ENCODE measurements around the gene FOXL3.

FOXL3 gene

DNA sequence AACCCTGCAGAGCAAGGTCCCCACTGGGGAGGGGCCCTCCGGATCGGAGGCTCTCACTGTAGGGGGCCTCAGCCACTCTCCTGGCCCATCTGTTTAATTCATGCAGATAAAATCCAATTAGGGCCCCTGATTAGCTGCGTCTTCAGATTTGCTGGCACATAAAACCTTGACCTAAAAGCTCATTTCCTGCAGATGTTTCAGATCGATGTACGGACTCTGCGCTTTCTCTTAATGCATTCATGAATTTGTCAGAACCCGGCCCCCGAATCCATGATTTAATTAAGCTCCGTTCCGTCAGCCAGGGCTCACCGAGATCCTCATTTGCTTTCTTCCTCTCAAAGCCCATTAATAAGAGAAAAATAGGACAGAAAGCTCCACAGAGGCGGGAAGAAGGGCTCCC is 40.0 kb upstream of the FOXL3 start:
- Histone ChIP-seq H3K79me2 (ENCODE audit: insufficient read depth, low read length) (no peaks in the 10 kb centered on the region), H2AFZ (ENCODE audit: low read depth, low read length) (no peak overlapping the region), H3K4me3 (ENCODE audit: low read depth in 1 of 2, low read length in 2 of 2) (no peak overlapping the region), H3K9ac (ENCODE audit: low read depth, low read length) (no peak overlapping the region), H3K4me2 (ENCODE audit: insufficient read depth, low read length) (no peak overlapping the region), H3K9me3 (ENCODE audit: insufficient read depth, low read length, severe bottlenecking) (no peaks in the 10 kb centered on the region), H3K27me3 (ENCODE audit: insufficient read depth, low read length, poor library complexity) (no peaks in the 10 kb centered on the region), H4K20me1 (ENCODE audit: insufficient read depth, low read length) (0 out of 2 replicates have a peak, but pooled peaks cover 2% of the 10 kb centered on the region), H3K36me3 (ENCODE audit: insufficient read depth, low read length) (no peaks in the 10 kb centered on the region), H3K4me1 (ENCODE audit: insufficient read depth, low read length) (no peaks in the 10 kb centered on the region), H3K27ac (ENCODE audit: low read length) (no peak overlapping the region)
- no peak for TF ChIP-seq EZH2 (IDR thresholded peaks at IDR 0.05; ENCODE audit: borderline replicate concordance, low read depth, low read length, severe bottlenecking)
- no peak for TF ChIP-seq CTCF (IDR thresholded peaks at IDR 0.05; ENCODE audit: borderline replicate concordance, extremely low read depth, low read length, poor library complexity, severe bottlenecking)
- DNase-seq, result no peak
- ATAC-seq (ENCODE audit: insufficient read depth, low read depth), result no peak

DNA sequence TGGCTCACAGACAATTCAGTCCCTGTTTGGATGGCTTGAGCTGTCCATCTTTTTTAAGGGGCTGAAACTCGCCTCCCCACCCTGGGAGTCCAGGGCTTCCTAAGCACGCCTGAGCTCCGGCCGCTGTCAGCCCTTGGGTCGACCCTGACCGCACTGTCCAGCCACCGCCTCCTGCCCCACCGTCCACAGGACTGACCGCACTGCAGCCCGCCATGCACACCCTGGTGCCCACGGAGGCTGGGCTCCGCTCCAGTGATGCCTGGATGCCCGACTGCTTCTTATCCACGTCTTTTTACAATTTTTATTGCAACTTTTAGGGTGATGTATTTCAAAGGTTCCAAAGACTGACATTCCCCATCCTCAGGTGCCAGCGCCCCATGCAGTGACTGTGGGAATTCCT is 39.4 kb upstream of the FOXL3 start:
- Histone ChIP-seq H3K36me3 (ENCODE audit: insufficient read depth, low read length) (no peaks in the 10 kb centered on the region), H4K20me1 (ENCODE audit: insufficient read depth, low read length) (0 out of 2 replicates have a peak, but pooled peaks cover 2% of the 10 kb centered on the region), H3K4me3 (ENCODE audit: low read depth in 1 of 2, low read length in 2 of 2) (no peak overlapping the region), H3K79me2 (ENCODE audit: insufficient read depth, low read length) (no peaks in the 10 kb centered on the region), H3K27me3 (ENCODE audit: insufficient read depth, low read length, poor library complexity) (no peaks in the 10 kb centered on the region), H3K9ac (ENCODE audit: low read depth, low read length) (no peak overlapping the region), H3K27ac (ENCODE audit: low read length) (no peak overlapping the region), H3K4me1 (ENCODE audit: insufficient read depth, low read length) (no peaks in the 10 kb centered on the region), H3K9me3 (ENCODE audit: insufficient read depth, low read length, severe bottlenecking) (no peaks in the 10 kb centered on the region), H2AFZ (ENCODE audit: low read depth, low read length) (no peak overlapping the region), H3K4me2 (ENCODE audit: insufficient read depth, low read length) (no peak overlapping the region)
- DNase-seq (no peak), ATAC-seq (ENCODE audit: insufficient read depth, low read depth) (no peak)
- TF ChIP-seq EZH2 (IDR thresholded peaks at IDR 0.05; ENCODE audit: borderline replicate concordance, low read depth, low read length, severe bottlenecking) (no peak), CTCF (IDR thresholded peaks at IDR 0.05; ENCODE audit: borderline replicate concordance, extremely low read depth, low read length, poor library complexity, severe bottlenecking) (no peak)

GRCh38 chr7:251005-251404 is 39.0 kb upstream of the FOXL3 start:
- Histone ChIP-seq H4K20me1 (ENCODE audit: insufficient read depth, low read length) (0 out of 2 replicates have a peak, but pooled peaks cover 2% of the 10 kb centered on the region), H3K27me3 (ENCODE audit: insufficient read depth, low read length, poor library complexity) (no peaks in the 10 kb centered on the region), H3K4me2 (ENCODE audit: insufficient read depth, low read length) (no peak overlapping the region), H3K4me3 (ENCODE audit: low read depth in 1 of 2, low read length in 2 of 2) (no peak overlapping the region), H3K27ac (ENCODE audit: low read length) (no peak overlapping the region), H3K9me3 (ENCODE audit: insufficient read depth, low read length, severe bottlenecking) (no peaks in the 10 kb centered on the region), H3K9ac (ENCODE audit: low read depth, low read length) (no peak overlapping the region), H2AFZ (ENCODE audit: low read depth, low read length) (no peak overlapping the region), H3K79me2 (ENCODE audit: insufficient read depth, low read length) (no peaks in the 10 kb centered on the region), H3K36me3 (ENCODE audit: insufficient read depth, low read length) (no peaks in the 10 kb centered on the region), H3K4me1 (ENCODE audit: insufficient read depth, low read length) (no peaks in the 10 kb centered on the region)
- DNase-seq, result no peak
- no peak for ATAC-seq (ENCODE audit: insufficient read depth, low read depth)
- no peak for TF ChIP-seq CTCF (IDR thresholded peaks at IDR 0.05; ENCODE audit: borderline replicate concordance, extremely low read depth, low read length, poor library complexity, severe bottlenecking)
- TF ChIP-seq EZH2 (IDR thresholded peaks at IDR 0.05; ENCODE audit: borderline replicate concordance, low read depth, low read length, severe bottlenecking), result no peak
